HG03066 (cell line): ENCODE results near the gene SERPING1.

Source experiments
- ATAC-seq: cut with Tn5 transposase; IDR thresholded peaks from one replicate; pipeline ENCODE4 v1.9.1; 2021; ENCODE audit warnings: low read depth; ENCODE audit not compliant: unreplicated experiment

The SERPING1 gene

GRCh38 chr11:57596266-57596885 is 1.1 kb upstream of the SERPING1 start:
- no peak for ATAC-seq

GRCh38 chr11:57597916-57598830 is 688 bp downstream of the SERPING1 start:
- ATAC-seq = no peak

- no peak for ATAC-seq
Measured at GRCh38 chr11:57598831-57599155, 1.3 kb downstream of the SERPING1 start.

- ATAC-seq = no peak
Measured at GRCh38 chr11:57599381-57599780, 1.9 kb downstream of the SERPING1 start.

GRCh38 chr11:57601297-57601696 is 3.8 kb downstream of the SERPING1 start:
- no peak for ATAC-seq

- no peak for ATAC-seq
Measured at GRCh38 chr11:57604296-57605027, 7.0 kb downstream of the SERPING1 start.

GRCh38 chr11:57605028-57605420 is 7.5 kb downstream of the SERPING1 start:
- no peak for ATAC-seq

- ATAC-seq = no peak
Measured at GRCh38 chr11:57610170-57610569, 12.7 kb downstream of the SERPING1 start.

- ATAC-seq = no peak
Measured at GRCh38 chr11:57614234-57614772, 16.8 kb downstream of the SERPING1 start.

GRCh38 chr11:57615308-57615707 is 17.8 kb downstream of the SERPING1 start:
- ATAC-seq = no peak

GRCh38 chr11:57616595-57616994 is 19.1 kb downstream of the SERPING1 start:
- ATAC-seq = no peak

GRCh38 chr11:57618438-57618837 is 21.0 kb downstream of the SERPING1 start:
- no peak for ATAC-seq

GRCh38 chr11:57619331-57619730 is 21.8 kb downstream of the SERPING1 start:
- ATAC-seq = no peak

GRCh38 chr11:57620467-57620866 is 23.0 kb downstream of the SERPING1 start:
- no peak for ATAC-seq

- no peak for ATAC-seq
Measured at GRCh38 chr11:57622263-57622662, 24.8 kb downstream of the SERPING1 start.

- ATAC-seq = no peak
Measured at GRCh38 chr11:57624864-57625263, 27.4 kb downstream of the SERPING1 start.

- no peak for ATAC-seq
Measured at GRCh38 chr11:57626895-57627294, 29.4 kb downstream of the SERPING1 start.

- ATAC-seq = no peak
Measured at GRCh38 chr11:57630171-57630570, 32.7 kb downstream of the SERPING1 start.

GRCh38 chr11:57632116-57632515 is 34.6 kb downstream of the SERPING1 start:
- ATAC-seq = no peak

GRCh38 chr11:57633394-57634070 is 36.0 kb downstream of the SERPING1 start:
- ATAC-seq = no peak

- ATAC-seq = no peak
Measured at GRCh38 chr11:57634311-57634710, 36.8 kb downstream of the SERPING1 start.
